ENCODE data around the gene SPTLC1.
"Not testable (repeated sequence)": the region's sequence is repeated elsewhere in the genome, so short reads cannot be mapped to it uniquely, and the experiment has no call there.

SPTLC1 gene

DNA sequence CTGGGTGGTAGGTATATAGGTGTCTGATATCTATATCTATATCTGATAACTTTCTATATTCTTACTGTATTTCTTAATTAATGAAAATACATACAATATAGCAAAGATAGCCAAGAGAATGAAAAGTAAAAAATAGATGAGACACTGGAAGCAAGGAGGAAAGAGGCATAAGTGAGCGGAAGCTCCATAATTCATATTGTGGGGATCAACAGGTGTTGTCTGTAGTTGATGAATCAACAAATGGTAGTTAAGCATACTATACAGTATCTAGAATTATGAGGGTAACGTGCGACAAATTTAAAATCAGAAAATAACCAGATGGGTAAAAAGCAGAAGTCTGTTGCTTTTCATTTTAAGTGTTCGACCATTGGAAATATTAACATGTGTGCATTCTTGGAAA, 7.1 kb downstream of the SPTLC1 start:
- no peak overlapping the region for H3K27ac ChIP-seq (replicated peaks)
- H3K4me3 ChIP-seq (replicated peaks; ENCODE audit: insufficient read depth, low read length), result no peak overlapping the region
- TF ChIP-seq SPI1 (IDR thresholded peaks at IDR 0.05; ENCODE audit: borderline replicate concordance, low read depth) (no peak), CTCF (IDR thresholded peaks at IDR 0.05; ENCODE audit: insufficient read depth, low read length) (no peak), POLR2AphosphoS5 (IDR thresholded peaks at IDR 0.05; ENCODE audit: low read depth) (no peak), GABPA (IDR thresholded peaks at IDR 0.05; ENCODE audit: low read depth) (no peak)
- TF ChIP-seq, protein P1, sequence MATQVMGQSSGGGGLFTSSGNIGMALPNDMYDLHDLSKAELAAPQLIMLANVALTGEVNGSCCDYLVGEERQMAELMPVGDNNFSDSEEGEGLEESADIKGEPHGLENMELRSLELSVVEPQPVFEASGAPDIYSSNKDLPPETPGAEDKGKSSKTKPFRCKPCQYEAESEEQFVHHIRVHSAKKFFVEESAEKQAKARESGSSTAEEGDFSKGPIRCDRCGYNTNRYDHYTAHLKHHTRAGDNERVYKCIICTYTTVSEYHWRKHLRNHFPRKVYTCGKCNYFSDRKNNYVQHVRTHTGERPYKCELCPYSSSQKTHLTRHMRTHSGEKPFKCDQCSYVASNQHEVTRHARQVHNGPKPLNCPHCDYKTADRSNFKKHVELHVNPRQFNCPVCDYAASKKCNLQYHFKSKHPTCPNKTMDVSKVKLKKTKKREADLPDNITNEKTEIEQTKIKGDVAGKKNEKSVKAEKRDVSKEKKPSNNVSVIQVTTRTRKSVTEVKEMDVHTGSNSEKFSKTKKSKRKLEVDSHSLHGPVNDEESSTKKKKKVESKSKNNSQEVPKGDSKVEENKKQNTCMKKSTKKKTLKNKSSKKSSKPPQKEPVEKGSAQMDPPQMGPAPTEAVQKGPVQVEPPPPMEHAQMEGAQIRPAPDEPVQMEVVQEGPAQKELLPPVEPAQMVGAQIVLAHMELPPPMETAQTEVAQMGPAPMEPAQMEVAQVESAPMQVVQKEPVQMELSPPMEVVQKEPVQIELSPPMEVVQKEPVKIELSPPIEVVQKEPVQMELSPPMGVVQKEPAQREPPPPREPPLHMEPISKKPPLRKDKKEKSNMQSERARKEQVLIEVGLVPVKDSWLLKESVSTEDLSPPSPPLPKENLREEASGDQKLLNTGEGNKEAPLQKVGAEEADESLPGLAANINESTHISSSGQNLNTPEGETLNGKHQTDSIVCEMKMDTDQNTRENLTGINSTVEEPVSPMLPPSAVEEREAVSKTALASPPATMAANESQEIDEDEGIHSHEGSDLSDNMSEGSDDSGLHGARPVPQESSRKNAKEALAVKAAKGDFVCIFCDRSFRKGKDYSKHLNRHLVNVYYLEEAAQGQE (IDR thresholded peaks at IDR 0.05; ENCODE audit: insufficient replicate concordance, low read depth), result no peak
- no peak for DNase-seq (ENCODE audit: low read depth in 1 of 2, low spot score in 1 of 2)
- no peaks in the 10 kb centered on the region for H3K27me3 ChIP-seq (ENCODE audit: insufficient read depth, poor library complexity, severe bottlenecking)

GRCh38 chr9:92105446-92106225, 9.6 kb downstream of the SPTLC1 start:
- not testable (repeated sequence) for H3K4me3 ChIP-seq (replicated peaks; ENCODE audit: insufficient read depth, low read length); H3K27me3 ChIP-seq (ENCODE audit: insufficient read depth, poor library complexity, severe bottlenecking); H3K27ac ChIP-seq (replicated peaks); DNase-seq (ENCODE audit: low read depth in 1 of 2, low spot score in 1 of 2)

- H3K4me3 ChIP-seq (replicated peaks; ENCODE audit: insufficient read depth, low read length); H3K27ac ChIP-seq (replicated peaks); DNase-seq (ENCODE audit: low read depth in 1 of 2, low spot score in 1 of 2); H3K27me3 ChIP-seq (ENCODE audit: insufficient read depth, poor library complexity, severe bottlenecking): not testable (repeated sequence)
Measured at GRCh38 chr9:92103601-92104000, 11.6 kb downstream of the SPTLC1 start.

GRCh38 chr9:92100237-92100911, 14.8 kb downstream of the SPTLC1 start:
- DNase-seq (ENCODE audit: low read depth in 1 of 2, low spot score in 1 of 2), result no peak
- Histone ChIP-seq H3K4me3 (replicated peaks; ENCODE audit: insufficient read depth, low read length) (no peak overlapping the region), H3K27me3 (ENCODE audit: insufficient read depth, poor library complexity, severe bottlenecking) (no peaks in the 10 kb centered on the region), H3K27ac (replicated peaks) (no peak overlapping the region)
- no peak for TF ChIP-seq CTCF (IDR thresholded peaks at IDR 0.05; ENCODE audit: insufficient read depth, low read length)
- TF ChIP-seq POLR2AphosphoS5 (IDR thresholded peaks at IDR 0.05; ENCODE audit: low read depth), result no peak
- TF ChIP-seq GABPA (IDR thresholded peaks at IDR 0.05; ENCODE audit: low read depth), result no peak
- TF ChIP-seq SPI1 (IDR thresholded peaks at IDR 0.05; ENCODE audit: borderline replicate concordance, low read depth), result no peak
- TF ChIP-seq, protein P1 (IDR thresholded peaks at IDR 0.05; ENCODE audit: insufficient replicate concordance, low read depth), result no peak

Measured in HL-60 (cell line).